ENCODE data around the gene PRPS1L1.

Gene PRPS1L1

DNA sequence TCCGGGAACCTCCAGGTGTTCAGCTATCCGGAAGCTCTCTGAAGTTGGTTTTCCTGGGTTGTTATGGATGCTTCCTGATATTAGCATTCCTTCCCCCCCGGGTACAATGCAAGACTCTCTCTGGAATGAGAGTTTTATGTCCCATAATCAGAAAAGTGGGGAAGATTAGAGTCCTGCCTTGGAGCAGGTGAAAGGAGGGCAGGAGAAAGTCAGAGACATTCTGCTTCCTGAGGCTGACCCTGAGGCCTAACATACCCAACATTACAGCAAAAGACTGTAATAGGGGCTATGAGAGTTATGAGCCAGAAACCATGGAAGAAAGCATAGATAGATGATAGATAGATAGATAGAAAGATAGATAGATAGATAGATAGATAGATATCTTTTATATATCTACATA lies 36.9 kb downstream of the PRPS1L1 start:
- Histone ChIP-seq H3K27ac (ENCODE audit: low read depth, low read length) (no peak overlapping the region), H4K8ac (ENCODE audit: low read depth, low read length) (no peak overlapping the region), H3K27me3 (ENCODE audit: insufficient read depth, low read length) (no peaks in the 10 kb centered on the region), H3K9me3 (ENCODE audit: insufficient read depth, low read depth, low read length) (peaks cover 2% of the 10 kb centered on the region), H4K12ac (ENCODE audit: low read depth, low read length) (no peak overlapping the region), H2BK12ac (ENCODE audit: low read length) (no peak overlapping the region), H3K9ac (ENCODE audit: low read length) (no peak overlapping the region), H3K79me1 (ENCODE audit: low read length) (no peaks in the 10 kb centered on the region), H3K4me2 (ENCODE audit: low read length) (no peak overlapping the region), H3K18ac (ENCODE audit: low read length) (no peak overlapping the region), H3K4ac (ENCODE audit: low read depth, low read length) (no peak overlapping the region), H2BK120ac (ENCODE audit: insufficient read depth, low read length, poor library complexity) (no peak overlapping the region), H3K23ac (ENCODE audit: low read length) (no peak overlapping the region), H3K4me3 (ENCODE audit: low read depth, low read length) (no peak overlapping the region), H3K4me1 (ENCODE audit: control insufficient read depth in 1 of 2, insufficient read depth in 2 of 2, low read length in 2 of 2) (peaks cover 0 to 3% of the 10 kb centered on the region in 2 experiments), H2AFZ (ENCODE audit: insufficient read depth, low read length, poor library complexity) (no peak overlapping the region), H3K14ac (ENCODE audit: low read length) (no peak overlapping the region), H2AK5ac (ENCODE audit: low read length) (no peak overlapping the region), H3K36me3 (ENCODE audit: control insufficient read depth in 1 of 2, insufficient read depth in 2 of 2, low read length in 2 of 2) (no peaks in the 10 kb centered on the region), H2BK5ac (ENCODE audit: low read depth, low read length, poor library complexity) (no peak overlapping the region), H3K79me2 (ENCODE audit: control insufficient read depth, insufficient read depth, low read length, poor library complexity) (no peaks in the 10 kb centered on the region), H4K91ac (ENCODE audit: low read depth, low read length) (no peak overlapping the region)
- WGBS (ENCODE audit: extremely low coverage, insufficient coverage, insufficient read length), result no CpG with 5 or more reads among the region's 3 CpGs
- DNase-seq, result peak; percentile 87 to 90

DNA sequence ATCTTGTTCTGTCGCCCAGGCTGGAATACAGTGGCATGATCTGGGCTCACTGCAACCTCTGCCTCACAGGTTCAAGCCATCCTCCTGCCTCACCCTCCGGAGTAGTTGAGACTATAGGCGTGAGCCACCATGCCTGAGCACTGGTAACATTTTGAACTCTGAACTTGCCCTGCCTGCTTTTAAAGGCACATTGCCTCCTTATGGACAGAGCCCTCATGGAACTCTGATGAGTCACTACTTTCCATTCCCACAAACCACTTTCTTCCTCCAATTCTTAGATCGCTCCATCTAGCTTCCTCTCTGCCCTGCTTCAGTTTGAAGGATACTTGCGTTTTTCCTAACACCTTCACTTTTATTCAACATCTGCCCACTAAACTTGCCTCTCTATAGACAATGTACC lies 38.1 kb downstream of the PRPS1L1 start:
- Histone ChIP-seq H2AFZ (ENCODE audit: insufficient read depth, low read length, poor library complexity) (no peak overlapping the region), H3K9me3 (ENCODE audit: insufficient read depth, low read depth, low read length) (peaks cover 2% of the 10 kb centered on the region), H3K27ac (ENCODE audit: low read depth, low read length) (no peak overlapping the region), H3K23ac (ENCODE audit: low read length) (no peak overlapping the region), H2BK120ac (ENCODE audit: insufficient read depth, low read length, poor library complexity) (no peak overlapping the region), H4K8ac (ENCODE audit: low read depth, low read length) (no peak overlapping the region), H2BK5ac (ENCODE audit: low read depth, low read length, poor library complexity) (no peak overlapping the region), H2BK12ac (ENCODE audit: low read length) (no peak overlapping the region), H3K79me1 (ENCODE audit: low read length) (no peaks in the 10 kb centered on the region), H3K14ac (ENCODE audit: low read length) (no peak overlapping the region), H3K79me2 (ENCODE audit: control insufficient read depth, insufficient read depth, low read length, poor library complexity) (no peaks in the 10 kb centered on the region), H3K4ac (ENCODE audit: low read depth, low read length) (no peak overlapping the region), H3K27me3 (ENCODE audit: insufficient read depth, low read length) (no peaks in the 10 kb centered on the region), H3K18ac (ENCODE audit: low read length) (no peak overlapping the region), H3K9ac (ENCODE audit: low read length) (no peak overlapping the region), H4K12ac (ENCODE audit: low read depth, low read length) (no peak overlapping the region), H4K91ac (ENCODE audit: low read depth, low read length) (no peak overlapping the region), H3K36me3 (ENCODE audit: control insufficient read depth in 1 of 2, insufficient read depth in 2 of 2, low read length in 2 of 2) (no peaks in the 10 kb centered on the region), H3K4me1 (ENCODE audit: control insufficient read depth in 1 of 2, insufficient read depth in 2 of 2, low read length in 2 of 2) (peaks cover 0 to 3% of the 10 kb centered on the region in 2 experiments), H3K4me3 (ENCODE audit: low read depth, low read length) (no peak overlapping the region), H3K4me2 (ENCODE audit: low read length) (no peak overlapping the region), H2AK5ac (ENCODE audit: low read length) (no peak overlapping the region)
- DNase-seq, result peak; percentile 34 to 77
- WGBS (ENCODE audit: extremely low coverage, insufficient coverage, insufficient read length), result no CpG with 5 or more reads among the region's 5 CpGs

DNA sequence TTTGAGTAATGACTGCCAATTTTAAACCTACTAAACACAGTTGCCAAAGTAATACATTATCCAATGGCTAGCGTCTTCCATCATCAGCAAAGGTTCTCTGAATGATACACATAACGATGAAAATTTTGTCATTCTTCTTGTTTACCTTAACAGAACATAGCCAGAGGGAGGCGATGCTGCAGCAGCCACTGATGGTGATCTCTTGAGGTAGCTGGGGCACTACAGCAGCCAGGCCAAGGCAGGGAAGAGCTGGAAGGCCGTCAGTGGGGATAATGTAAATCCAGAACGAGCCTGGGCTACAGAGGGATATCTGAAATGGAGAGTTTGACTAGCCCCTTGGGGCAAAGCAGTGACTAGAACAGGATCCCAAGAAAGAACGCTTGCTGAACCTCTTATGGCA lies 38.8 kb downstream of the PRPS1L1 start:
- H3K14ac ChIP-seq (ENCODE audit: low read length), result no peak overlapping the region
- H3K4me3 ChIP-seq (ENCODE audit: low read depth, low read length), result no peak overlapping the region
- no peak overlapping the region for H3K4ac ChIP-seq (ENCODE audit: low read depth, low read length)
- H3K9ac ChIP-seq (ENCODE audit: low read length), result peak overlapping the region; percentile 69
- H3K36me3 ChIP-seq (ENCODE audit: control insufficient read depth in 1 of 2, insufficient read depth in 2 of 2, low read length in 2 of 2), result no peaks in the 10 kb centered on the region
- no peak overlapping the region for H2BK5ac ChIP-seq (ENCODE audit: low read depth, low read length, poor library complexity)
- H3K79me1 ChIP-seq (ENCODE audit: low read length), result no peaks in the 10 kb centered on the region
- H3K4me1 ChIP-seq (ENCODE audit: control insufficient read depth in 1 of 2, insufficient read depth in 2 of 2, low read length in 2 of 2), result peaks cover 0 to 3% of the 10 kb centered on the region in 2 experiments
- H2AFZ ChIP-seq (ENCODE audit: insufficient read depth, low read length, poor library complexity), result no peak overlapping the region
- H4K91ac ChIP-seq (ENCODE audit: low read depth, low read length), result no peak overlapping the region
- no peak overlapping the region for H3K23ac ChIP-seq (ENCODE audit: low read length)
- H3K4me2 ChIP-seq (ENCODE audit: low read length), result no peak overlapping the region
- H3K79me2 ChIP-seq (ENCODE audit: control insufficient read depth, insufficient read depth, low read length, poor library complexity), result no peaks in the 10 kb centered on the region
- WGBS (ENCODE audit: extremely low coverage, insufficient coverage, insufficient read length), result no CpG with 5 or more reads among the region's 6 CpGs
- no peak overlapping the region for H2AK5ac ChIP-seq (ENCODE audit: low read length)
- H3K18ac ChIP-seq (ENCODE audit: low read length), result no peak overlapping the region
- H4K12ac ChIP-seq (ENCODE audit: low read depth, low read length), result no peak overlapping the region
- no peak overlapping the region for H2BK120ac ChIP-seq (ENCODE audit: insufficient read depth, low read length, poor library complexity)
- no peak overlapping the region for H2BK12ac ChIP-seq (ENCODE audit: low read length)
- no peaks in the 10 kb centered on the region for H3K27me3 ChIP-seq (ENCODE audit: insufficient read depth, low read length)
- peaks cover 2% of the 10 kb centered on the region for H3K9me3 ChIP-seq (ENCODE audit: insufficient read depth, low read depth, low read length)
- no peak for DNase-seq
- no peak overlapping the region for H4K8ac ChIP-seq (ENCODE audit: low read depth, low read length)
- H3K27ac ChIP-seq (ENCODE audit: low read depth, low read length), result no peak overlapping the region

GRCh38 chr7:17988141-17988540 lies 39.5 kb downstream of the PRPS1L1 start:
- DNase-seq, result no peak
- H4K8ac ChIP-seq (ENCODE audit: low read depth, low read length), result no peak overlapping the region
- no peak overlapping the region for H3K18ac ChIP-seq (ENCODE audit: low read length)
- H3K27me3 ChIP-seq (ENCODE audit: insufficient read depth, low read length), result no peaks in the 10 kb centered on the region
- WGBS (ENCODE audit: extremely low coverage, insufficient coverage, insufficient read length), result no CpG with 5 or more reads among the region's 6 CpGs
- H3K27ac ChIP-seq (ENCODE audit: low read depth, low read length), result no peak overlapping the region
- H3K9me3 ChIP-seq (ENCODE audit: insufficient read depth, low read depth, low read length), result peaks cover 2% of the 10 kb centered on the region
- no peak overlapping the region for H3K9ac ChIP-seq (ENCODE audit: low read length)
- H2BK120ac ChIP-seq (ENCODE audit: insufficient read depth, low read length, poor library complexity), result no peak overlapping the region
- no peak overlapping the region for H3K4ac ChIP-seq (ENCODE audit: low read depth, low read length)
- peaks cover 0 to 3% of the 10 kb centered on the region in 2 experiments for H3K4me1 ChIP-seq (ENCODE audit: control insufficient read depth in 1 of 2, insufficient read depth in 2 of 2, low read length in 2 of 2)
- H3K79me2 ChIP-seq (ENCODE audit: control insufficient read depth, insufficient read depth, low read length, poor library complexity), result no peaks in the 10 kb centered on the region
- H4K12ac ChIP-seq (ENCODE audit: low read depth, low read length), result no peak overlapping the region
- H3K36me3 ChIP-seq (ENCODE audit: control insufficient read depth in 1 of 2, insufficient read depth in 2 of 2, low read length in 2 of 2), result no peaks in the 10 kb centered on the region
- H2BK12ac ChIP-seq (ENCODE audit: low read length), result no peak overlapping the region
- no peak overlapping the region for H3K23ac ChIP-seq (ENCODE audit: low read length)
- H3K14ac ChIP-seq (ENCODE audit: low read length), result no peak overlapping the region
- no peaks in the 10 kb centered on the region for H3K79me1 ChIP-seq (ENCODE audit: low read length)
- no peak overlapping the region for H2BK5ac ChIP-seq (ENCODE audit: low read depth, low read length, poor library complexity)
- H3K4me3 ChIP-seq (ENCODE audit: low read depth, low read length), result no peak overlapping the region
- H2AK5ac ChIP-seq (ENCODE audit: low read length), result no peak overlapping the region
- no peak overlapping the region for H2AFZ ChIP-seq (ENCODE audit: insufficient read depth, low read length, poor library complexity)
- no peak overlapping the region for H4K91ac ChIP-seq (ENCODE audit: low read depth, low read length)
- no peak overlapping the region for H3K4me2 ChIP-seq (ENCODE audit: low read length)
